GM12801 (cell line): Measurements from ENCODE around the gene CCDC97.

Experiments used
- TF ChIP-seq, protein P1 (sequence below): IDR thresholded peaks from one replicate; pipeline ENCODE4 v1.5.1; 2011; ENCODE audit warnings: control low read depth; ENCODE audit not compliant: insufficient read length; ENCODE audit errors: extremely low read depth

Gene CCDC97

DNA sequence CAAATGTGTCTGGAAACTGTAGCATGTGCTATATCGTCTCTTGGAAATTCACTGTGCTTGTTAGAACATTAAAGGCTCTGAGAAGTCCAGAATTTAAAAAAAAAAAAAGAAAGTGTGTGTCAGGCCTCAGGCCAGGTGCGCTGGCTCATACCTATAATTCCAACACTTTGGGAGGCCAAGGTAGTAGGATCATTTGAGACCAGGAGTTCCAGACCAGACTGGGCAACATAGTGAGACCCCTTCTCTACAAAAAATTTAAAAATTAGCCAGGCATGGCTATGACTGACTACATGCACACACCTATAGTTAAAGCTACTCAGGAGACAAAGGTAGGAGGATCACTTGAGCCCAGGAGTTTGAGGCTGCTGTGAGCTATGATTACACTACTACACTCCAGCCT lies 40.9 kb upstream of the CCDC97 start:
- TF ChIP-seq, protein P1, sequence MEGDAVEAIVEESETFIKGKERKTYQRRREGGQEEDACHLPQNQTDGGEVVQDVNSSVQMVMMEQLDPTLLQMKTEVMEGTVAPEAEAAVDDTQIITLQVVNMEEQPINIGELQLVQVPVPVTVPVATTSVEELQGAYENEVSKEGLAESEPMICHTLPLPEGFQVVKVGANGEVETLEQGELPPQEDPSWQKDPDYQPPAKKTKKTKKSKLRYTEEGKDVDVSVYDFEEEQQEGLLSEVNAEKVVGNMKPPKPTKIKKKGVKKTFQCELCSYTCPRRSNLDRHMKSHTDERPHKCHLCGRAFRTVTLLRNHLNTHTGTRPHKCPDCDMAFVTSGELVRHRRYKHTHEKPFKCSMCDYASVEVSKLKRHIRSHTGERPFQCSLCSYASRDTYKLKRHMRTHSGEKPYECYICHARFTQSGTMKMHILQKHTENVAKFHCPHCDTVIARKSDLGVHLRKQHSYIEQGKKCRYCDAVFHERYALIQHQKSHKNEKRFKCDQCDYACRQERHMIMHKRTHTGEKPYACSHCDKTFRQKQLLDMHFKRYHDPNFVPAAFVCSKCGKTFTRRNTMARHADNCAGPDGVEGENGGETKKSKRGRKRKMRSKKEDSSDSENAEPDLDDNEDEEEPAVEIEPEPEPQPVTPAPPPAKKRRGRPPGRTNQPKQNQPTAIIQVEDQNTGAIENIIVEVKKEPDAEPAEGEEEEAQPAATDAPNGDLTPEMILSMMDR: no peak

DNA sequence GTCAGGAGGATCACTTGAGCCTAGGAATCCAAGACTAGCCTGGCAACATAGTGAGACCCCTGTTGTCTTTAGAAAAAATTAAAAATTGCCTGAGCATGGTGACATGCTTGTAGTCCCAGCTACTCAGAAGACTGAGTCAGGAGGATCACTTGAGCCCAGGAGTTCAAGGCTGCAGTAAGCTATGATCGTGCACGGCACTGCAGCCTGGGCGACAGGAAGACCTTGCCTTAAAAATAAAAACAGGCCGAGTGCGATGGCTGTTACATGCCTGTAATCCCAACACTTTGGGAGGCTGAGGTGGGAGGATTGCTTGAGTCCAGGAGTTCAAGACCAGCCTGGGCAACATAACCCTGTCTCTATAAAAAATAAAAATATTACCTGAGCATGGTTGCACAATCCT lies 40.4 kb upstream of the CCDC97 start:
- TF ChIP-seq, protein P1: no peak

DNA sequence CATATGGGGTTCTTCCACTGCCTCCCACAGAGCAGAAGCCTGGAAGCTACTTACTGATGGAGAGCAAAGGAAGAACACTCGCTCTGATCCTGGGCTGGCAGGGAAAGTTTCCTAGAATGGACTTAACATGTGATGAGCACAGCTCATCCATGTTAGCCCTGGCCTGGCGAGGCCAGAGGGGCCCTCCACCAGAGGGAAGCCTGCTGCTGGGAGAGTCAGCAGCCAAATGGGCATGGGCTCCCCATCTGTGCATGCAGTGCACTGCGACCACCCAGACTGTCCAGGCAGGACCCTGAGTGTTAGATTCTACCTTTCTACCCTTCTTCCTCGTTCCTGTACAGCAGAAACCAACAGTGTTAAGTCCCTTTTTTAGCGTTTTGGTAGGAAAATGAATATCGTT lies 36.9 kb upstream of the CCDC97 start:
- TF ChIP-seq, protein P1: no peak

DNA sequence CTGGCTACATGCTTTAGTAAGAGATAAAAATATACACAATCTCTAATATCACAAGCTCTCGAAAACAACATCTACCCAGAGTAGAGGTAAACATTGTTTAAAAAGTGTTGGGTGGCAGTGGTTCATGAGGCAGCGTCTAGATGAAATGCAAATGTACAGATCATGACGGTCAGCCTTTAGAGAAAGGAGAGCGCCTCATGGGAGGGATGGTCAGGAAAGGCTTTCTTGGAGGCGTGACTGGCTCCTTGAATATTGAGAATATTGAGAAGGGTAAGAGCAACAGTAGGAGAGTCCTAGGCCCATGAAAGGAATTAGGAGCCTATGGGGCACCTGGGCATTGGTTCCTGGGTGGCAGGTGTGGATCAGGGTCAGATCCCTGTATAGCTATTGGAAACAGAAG lies 35.2 kb upstream of the CCDC97 start:
- TF ChIP-seq, protein P1: no peak

DNA sequence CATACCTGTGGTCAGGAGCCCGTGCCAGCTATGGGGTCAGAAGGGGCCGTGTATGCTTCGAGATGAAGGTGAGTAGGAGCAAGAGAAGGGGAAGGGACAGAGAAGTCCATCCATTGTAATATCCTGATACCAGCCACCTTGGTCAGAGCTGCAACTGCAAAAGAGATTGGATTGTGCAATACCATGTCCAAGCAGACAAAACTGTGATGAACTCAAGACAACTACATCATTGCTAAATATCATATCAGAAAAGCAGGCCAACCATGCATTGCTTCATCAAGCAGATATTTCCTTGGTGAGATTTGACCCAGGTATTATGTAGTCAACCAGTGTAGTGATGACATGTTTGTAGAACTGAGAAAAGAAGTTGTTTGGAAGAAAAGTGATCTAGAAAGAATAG lies 33.7 kb upstream of the CCDC97 start:
- TF ChIP-seq, protein P1: no peak

DNA sequence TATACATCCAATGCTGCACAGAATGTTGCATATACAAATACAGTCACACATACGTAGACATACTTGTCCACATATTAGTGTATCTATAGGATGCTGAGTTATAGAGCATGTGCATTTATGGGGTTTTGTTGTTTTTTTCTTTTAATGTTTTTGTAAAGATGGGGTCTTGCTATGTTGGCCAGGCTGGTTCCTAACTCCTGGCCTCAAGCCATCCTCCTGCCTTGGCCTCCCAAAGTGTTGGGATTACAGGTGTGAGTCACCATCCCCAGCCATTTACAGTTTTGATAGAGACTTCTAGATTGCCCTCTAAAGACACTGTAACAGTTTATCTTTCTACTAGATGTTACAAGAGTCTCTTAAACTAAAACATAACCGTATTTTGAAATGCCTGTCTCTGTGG lies 31.5 kb upstream of the CCDC97 start:
- TF ChIP-seq, protein P1: no peak

DNA sequence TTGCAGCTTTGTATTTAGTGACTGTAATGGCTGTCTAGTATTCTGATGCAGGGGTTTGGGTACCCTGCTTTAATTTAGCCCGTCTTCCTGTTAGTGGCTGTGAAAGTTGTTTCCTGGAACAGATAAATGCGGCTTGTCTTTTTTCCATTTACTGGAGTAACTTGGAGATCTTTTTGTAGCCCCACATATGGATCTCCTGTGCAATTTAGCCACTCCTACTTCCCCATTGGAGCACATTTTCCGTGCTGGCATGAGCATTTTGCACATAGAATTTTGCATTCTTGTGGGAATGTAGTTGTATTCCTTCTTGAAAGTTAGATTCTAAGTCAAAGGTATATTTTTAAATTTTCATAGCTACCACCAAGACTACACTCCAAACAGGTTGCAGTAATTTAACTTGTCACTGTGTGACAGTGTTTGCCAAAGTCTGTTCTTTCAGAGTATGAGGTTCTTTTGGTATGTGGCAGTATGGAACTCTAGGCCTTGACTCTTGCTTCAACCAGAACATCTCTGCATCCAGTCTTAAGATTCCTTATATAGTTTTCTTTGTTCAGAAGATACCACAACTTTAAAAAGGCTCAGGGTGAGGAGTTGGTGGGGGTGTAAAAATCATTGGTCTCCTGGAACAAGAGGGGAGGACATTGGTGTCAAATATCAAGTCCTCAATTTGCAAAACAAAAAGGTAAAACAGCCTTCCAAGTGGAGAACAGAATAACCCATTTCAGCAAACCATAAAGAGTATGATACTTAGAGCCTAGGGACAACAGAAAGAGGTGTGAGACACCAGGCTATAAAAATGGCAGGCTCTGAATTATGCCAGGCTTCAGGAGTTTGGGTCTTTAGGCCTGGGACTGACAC lies 21.1 kb upstream of the CCDC97 start:
- TF ChIP-seq, protein P1: no peak
